NCI-H146 (cell line): Measurements from ENCODE around the gene PSMD13.
A peak's percentile ranks its signal among the peaks of the same experiment; 100 is the strongest.
"Not testable (repeated sequence)": the region's sequence is repeated elsewhere in the genome, so short reads cannot be mapped to it uniquely, and the experiment has no call there.

ENCODE experiments used
- DNase-seq: peaks from one replicate; lab custom pipeline; 2025; lab: John Stamatoyannopoulos, UW

PSMD13 gene

GRCh38 chr11:272931-273198, 36.1 kb downstream of the PSMD13 start:
- DNase-seq: no peak

- DNase-seq: no peak
Observed at GRCh38 chr11:276219-276618, 39.4 kb downstream of the PSMD13 start.

GRCh38 chr11:278001-278951, 41.5 kb downstream of the PSMD13 start, which contains the start of gene NLRP6:
Gene NLRP6 (plus strand): TSS chr11:278407. CDS start chr11:278570, 163 bp downstream.
- DNase-seq: no peak

GRCh38 chr11:279040-279965, 42.5 kb downstream of the PSMD13 start:
- DNase-seq: no peak

- DNase-seq: peak; percentile 52
Observed at GRCh38 chr11:279966-280705, 43.4 kb downstream of the PSMD13 start.

- no peak for DNase-seq
Observed at GRCh38 chr11:280706-281485, 44.1 kb downstream of the PSMD13 start.

- DNase-seq: no peak
Observed at GRCh38 chr11:281486-282161, 44.8 kb downstream of the PSMD13 start.

GRCh38 chr11:282171-282570, 45.4 kb downstream of the PSMD13 start:
- no peak for DNase-seq

- DNase-seq: no peak
Observed at GRCh38 chr11:282630-283360, 46.0 kb downstream of the PSMD13 start.

- DNase-seq: no peak
Observed at GRCh38 chr11:283405-284104, 46.8 kb downstream of the PSMD13 start.

GRCh38 chr11:284105-285020, 47.6 kb downstream of the PSMD13 start:
- DNase-seq: no peak

- DNase-seq: no peak
Observed at GRCh38 chr11:285021-285893, 48.5 kb downstream of the PSMD13 start.

- DNase-seq: no peak
Observed at GRCh38 chr11:285894-286220, 49.1 kb downstream of the PSMD13 start.

GRCh38 chr11:286977-287820, 50.4 kb downstream of the PSMD13 start:
- not testable (repeated sequence) for DNase-seq

- DNase-seq: no peak
Observed at GRCh38 chr11:287821-288477, 51.2 kb downstream of the PSMD13 start.
